NB4 (cell line): ENCODE measurements around the gene CDCA5.

Experiments
- DNase-seq: peaks from one replicate; pipeline ENCODE4 v3.0.0; 2010; ENCODE audit warnings: low read depth
- H3K4me3 ChIP-seq: one replicate; pipeline ENCODE4 v1.5.1; 2011; ENCODE audit warnings: mild to moderate bottlenecking, low read depth, low read length, moderate library complexity
- CTCF ChIP-seq: IDR thresholded peaks from one replicate; pipeline ENCODE4 v1.5.1; 2012; ENCODE audit warnings: low read depth, low read length
- MYC ChIP-seq: IDR thresholded peaks from 2 replicates; pipeline ENCODE4 v1.6.1; 2011; ENCODE audit warnings: low read depth, low read length
- POLR2A ChIP-seq: IDR thresholded peaks from 2 replicates; pipeline ENCODE4 v1.6.1; 2011; ENCODE audit warnings: mild to moderate bottlenecking; ENCODE audit not compliant: insufficient read length; ENCODE audit errors: extremely low read depth
- TF ChIP-seq, protein P1 (sequence below): IDR thresholded peaks from 2 replicates; pipeline ENCODE4 v1.6.1; 2011; ENCODE audit warnings: low read depth, low read length

CDCA5 gene

DNA sequence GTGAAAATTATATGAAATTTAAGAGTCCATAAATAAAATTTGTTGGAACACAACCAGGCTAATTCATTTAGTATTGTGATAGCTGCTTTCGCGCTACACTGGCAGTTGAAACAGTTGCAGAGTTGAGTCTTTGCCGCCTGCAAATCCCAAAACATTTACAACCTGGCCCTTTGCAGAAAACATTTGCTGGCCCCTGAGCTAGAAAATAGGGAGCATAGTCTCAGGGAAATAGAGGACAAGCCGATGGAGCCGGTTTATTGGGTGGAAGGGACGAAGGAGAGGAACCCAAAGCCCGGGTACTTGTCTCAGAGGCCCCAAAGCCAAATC, 43.4 kb downstream of the CDCA5 start:
- TF ChIP-seq MYC (no peak), POLR2A (peak; percentile 51), CTCF (no peak)
- TF ChIP-seq, protein P1, sequence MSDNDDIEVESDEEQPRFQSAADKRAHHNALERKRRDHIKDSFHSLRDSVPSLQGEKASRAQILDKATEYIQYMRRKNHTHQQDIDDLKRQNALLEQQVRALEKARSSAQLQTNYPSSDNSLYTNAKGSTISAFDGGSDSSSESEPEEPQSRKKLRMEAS, result no peak
- peak overlapping the region; percentile 81 for H3K4me3 ChIP-seq
- DNase-seq, result no peak

DNA sequence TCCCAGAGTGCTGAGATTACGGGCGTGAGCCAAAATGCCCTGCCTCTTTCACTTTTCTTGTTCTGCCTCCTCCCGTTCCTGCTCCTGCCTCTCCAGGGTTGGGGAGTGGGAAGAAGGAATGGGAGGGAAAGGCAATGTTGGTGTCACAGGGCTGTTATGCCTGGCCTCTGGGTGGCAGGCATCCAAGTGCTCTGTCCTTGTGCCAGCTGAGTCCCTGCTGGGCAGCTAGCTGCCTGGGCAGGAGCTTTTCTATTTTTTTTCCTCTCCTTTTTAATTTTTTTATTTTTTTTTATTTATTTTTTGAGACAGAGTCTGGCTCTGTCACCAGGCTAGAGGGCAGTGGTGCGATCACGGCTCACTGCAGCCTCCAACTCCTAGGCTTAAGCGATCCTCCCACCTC, 46.9 kb downstream of the CDCA5 start:
- TF ChIP-seq, protein P1, result no peak
- TF ChIP-seq CTCF, result no peak
- no peak for DNase-seq
- H3K4me3 ChIP-seq, result no peak overlapping the region

- no peak for TF ChIP-seq POLR2A
- no peak for TF ChIP-seq MYC
- TF ChIP-seq, protein P1, result no peak
- TF ChIP-seq CTCF, result no peak
- H3K4me3 ChIP-seq, result no peak overlapping the region
- DNase-seq, result no peak
Measured at GRCh38 chr11:65035579-65035978, 48.3 kb downstream of the CDCA5 start.

DNA sequence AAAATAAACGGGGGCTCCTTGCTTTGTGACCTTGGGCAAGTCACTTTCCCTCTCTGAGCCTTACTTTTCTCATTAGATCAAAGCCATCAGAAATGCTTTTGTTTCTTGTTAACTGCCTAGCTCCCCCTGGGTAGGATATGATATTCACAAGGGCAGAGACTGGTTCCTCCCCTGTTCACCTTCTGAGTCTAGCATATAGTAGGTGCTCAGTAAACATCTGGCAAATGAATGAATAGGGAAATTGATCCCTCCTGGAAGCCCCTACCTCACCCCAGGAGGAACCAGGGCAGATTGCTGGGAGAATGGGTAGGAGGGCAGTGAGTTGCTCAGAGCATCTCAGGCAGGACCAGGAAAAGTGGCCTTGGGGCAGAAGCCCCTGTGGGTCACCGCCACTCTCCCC, 49.4 kb downstream of the CDCA5 start:
- no peak for DNase-seq
- TF ChIP-seq CTCF (no peak), POLR2A (no peak), MYC (no peak)
- TF ChIP-seq, protein P1, result no peak
- no peak overlapping the region for H3K4me3 ChIP-seq

GRCh38 chr11:65032216-65032615, 51.6 kb downstream of the CDCA5 start:
- DNase-seq, result no peak
- TF ChIP-seq CTCF, result peak; percentile 1
- TF ChIP-seq, protein P1, result no peak
- no peak overlapping the region for H3K4me3 ChIP-seq
